Fibroblast of the aortic adventitia (primary cell): ENCODE data around the gene CTXND2. TPM values are rescaled to one million over a fixed set of nuclear protein-coding genes. Genes with fewer than 3 reads are reported as not detected.

Source experiments
- DNase-seq: peaks from one replicate; pipeline ENCODE4 v3.0.0-alpha.2; 2010; ENCODE audit warnings: low read depth
- H3K4me3 ChIP-seq: 2 replicates; pipeline ENCODE4 v1.5.1; 2011; ENCODE audit warnings: low read depth, mild to moderate bottlenecking, control low read depth, low read length, moderate library complexity
- total RNA-seq: library from RNA; depleted of rRNA; stranded (reverse); fragments of >200 nt; gene quantifications from 2 replicates; pipeline ENCODE4 v1.2.3, GENCODE V29; 2012; ENCODE audit warnings: low replicate concordance
- TF ChIP-seq, protein P1 (sequence below): IDR thresholded peaks from 2 replicates; pipeline ENCODE4 v1.5.1; 2011; ENCODE audit warnings: mild to moderate bottlenecking, low read length, control low read depth, inconsistent platforms; ENCODE audit not compliant: insufficient read depth

Gene CTXND2
- total RNA-seq, 1 donor, result not detected

DNA sequence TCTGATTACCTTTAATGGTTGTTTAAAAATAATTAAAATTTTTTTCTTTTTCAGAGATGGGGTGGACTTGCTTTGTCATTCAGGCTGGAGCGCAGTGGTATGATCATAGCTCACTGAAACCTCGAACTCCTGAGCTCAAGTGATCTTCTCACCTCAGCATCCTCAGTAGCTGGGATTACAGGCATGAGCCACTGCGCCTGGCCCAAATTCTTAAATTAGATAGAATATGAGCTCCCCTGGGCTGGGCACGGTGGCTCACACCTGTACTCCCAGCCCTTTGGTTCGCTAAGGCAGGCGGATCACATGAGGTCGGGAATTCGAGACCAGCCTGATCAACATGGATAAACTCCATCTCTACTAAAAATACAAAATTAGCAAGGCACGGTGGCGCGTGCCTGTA, 70.7 kb downstream of the CTXND2 start:
- H3K4me3 ChIP-seq, result no peak overlapping the region

DNA sequence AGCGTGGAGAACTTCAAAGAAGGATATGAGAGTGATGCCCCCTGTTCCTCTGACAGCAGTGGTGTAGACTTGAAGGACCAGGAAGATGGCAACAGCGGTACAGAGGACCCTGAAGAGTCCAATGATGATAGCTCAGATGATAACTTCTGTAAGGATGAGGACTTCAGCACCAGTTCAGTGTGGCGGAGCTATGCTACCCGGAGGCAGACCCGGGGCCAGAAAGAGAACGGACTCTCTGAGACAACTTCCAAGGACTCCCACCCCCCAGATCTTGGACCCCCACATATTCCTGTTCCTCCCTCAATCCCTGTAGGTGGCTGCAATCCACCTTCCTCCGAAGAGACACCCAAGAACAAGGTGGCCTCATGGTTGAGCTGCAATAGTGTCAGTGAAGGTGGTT, 73.7 kb downstream of the CTXND2 start:
- TF ChIP-seq, protein P1, sequence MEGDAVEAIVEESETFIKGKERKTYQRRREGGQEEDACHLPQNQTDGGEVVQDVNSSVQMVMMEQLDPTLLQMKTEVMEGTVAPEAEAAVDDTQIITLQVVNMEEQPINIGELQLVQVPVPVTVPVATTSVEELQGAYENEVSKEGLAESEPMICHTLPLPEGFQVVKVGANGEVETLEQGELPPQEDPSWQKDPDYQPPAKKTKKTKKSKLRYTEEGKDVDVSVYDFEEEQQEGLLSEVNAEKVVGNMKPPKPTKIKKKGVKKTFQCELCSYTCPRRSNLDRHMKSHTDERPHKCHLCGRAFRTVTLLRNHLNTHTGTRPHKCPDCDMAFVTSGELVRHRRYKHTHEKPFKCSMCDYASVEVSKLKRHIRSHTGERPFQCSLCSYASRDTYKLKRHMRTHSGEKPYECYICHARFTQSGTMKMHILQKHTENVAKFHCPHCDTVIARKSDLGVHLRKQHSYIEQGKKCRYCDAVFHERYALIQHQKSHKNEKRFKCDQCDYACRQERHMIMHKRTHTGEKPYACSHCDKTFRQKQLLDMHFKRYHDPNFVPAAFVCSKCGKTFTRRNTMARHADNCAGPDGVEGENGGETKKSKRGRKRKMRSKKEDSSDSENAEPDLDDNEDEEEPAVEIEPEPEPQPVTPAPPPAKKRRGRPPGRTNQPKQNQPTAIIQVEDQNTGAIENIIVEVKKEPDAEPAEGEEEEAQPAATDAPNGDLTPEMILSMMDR, result no peak
- no peak overlapping the region for H3K4me3 ChIP-seq
- no peak for DNase-seq

More for the DNA sequence above, 70.7 kb downstream of the CTXND2 start:
- TF ChIP-seq, protein P1, result no peak
- DNase-seq, result no peak

DNA sequence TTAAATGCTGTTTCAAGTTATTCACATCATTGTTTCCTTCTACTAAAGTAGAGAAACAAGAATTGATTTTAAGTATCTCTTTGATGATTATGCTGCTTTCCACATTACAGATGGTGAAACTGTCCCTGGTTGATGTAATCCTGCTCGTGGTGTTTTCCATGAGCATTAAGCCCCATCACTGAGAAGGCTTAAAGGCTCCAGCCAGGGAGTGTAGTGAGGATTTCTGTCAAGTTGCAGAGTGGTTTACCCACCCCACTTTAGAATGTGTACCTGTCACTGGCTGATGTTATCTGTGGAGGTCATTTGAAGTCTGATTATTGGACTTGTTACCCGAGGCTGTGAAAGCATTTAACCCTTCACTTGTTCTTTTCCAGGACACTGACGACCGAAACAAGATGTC, 74.8 kb downstream of the CTXND2 start:
- DNase-seq, result no peak
- no peak overlapping the region for H3K4me3 ChIP-seq
- TF ChIP-seq, protein P1, result no peak

Other genes with a start within 250 kb of the CTXND2 start
- 12.8 and 30.1 TPM in 2 replicates for gene GOLPH3L, start 190.0 kb upstream of the CTXND2 start, total RNA-seq
- not detected in 2 replicates for gene HORMAD1, start 166.2 kb upstream of the CTXND2 start, total RNA-seq
- 2.3 and 31.6 TPM in 2 replicates for gene CTSS, start 121.4 kb upstream of the CTXND2 start, total RNA-seq
- 547 and 1,513 TPM in 2 replicates for gene CTSK, start 78.9 kb upstream of the CTXND2 start, total RNA-seq
- 50.7 and 161 TPM in 2 replicates for gene ARNT, start 10.5 kb upstream of the CTXND2 start, total RNA-seq
- 30.7 and 43.0 TPM in 2 replicates for gene SETDB1, start 39.2 kb downstream of the CTXND2 start, total RNA-seq
- 26.1 and 138 TPM in 2 replicates for gene CERS2, start 87.7 kb downstream of the CTXND2 start, total RNA-seq
- gene ANXA9, start 95.2 kb downstream of the CTXND2 start, total RNA-seq, result 0.09 and 0.49 TPM in 2 replicates
- gene MINDY1, start 119.8 kb downstream of the CTXND2 start, total RNA-seq, result 10.9 and 16.4 TPM in 2 replicates
- 3.4 and 10.8 TPM in 2 replicates for gene PRUNE1, start 121.3 kb downstream of the CTXND2 start, total RNA-seq
- gene BNIPL, start 149.4 kb downstream of the CTXND2 start, total RNA-seq, result 0.18 and 0.33 TPM in 2 replicates
- gene C1orf56, start 160.6 kb downstream of the CTXND2 start, total RNA-seq, result 0.82 and 3.3 TPM in 2 replicates
- gene CDC42SE1, start 172.5 kb downstream of the CTXND2 start, total RNA-seq, result 33.8 and 42.3 TPM in 2 replicates
- 2.0 and 6.1 TPM in 2 replicates for gene MLLT11, start 173.3 kb downstream of the CTXND2 start, total RNA-seq
- gene GABPB2, start 183.6 kb downstream of the CTXND2 start, total RNA-seq, result 5.2 and 14.6 TPM in 2 replicates